D721Med (cell line): Measurements from ENCODE around the gene ALDOA.
A peak's percentile ranks its signal among the peaks of the same experiment; 100 is the strongest.

Source experiments
- DNase-seq: peaks from one replicate; pipeline ENCODE4 v3.0.0; 2011; ENCODE audit warnings: low spot score; ENCODE audit not compliant: insufficient read length
- FAIRE-seq: peaks from 2 replicates; lab custom pipeline; 2011; peaks lifted over from hg19 to GRCh38; lab: Jason Lieb, UNC
- CTCF ChIP-seq: IDR thresholded peaks from 2 replicates; pipeline ENCODE4 v1.5.1; 2012; ENCODE audit warnings: mild to moderate bottlenecking, control low read depth; ENCODE audit not compliant: insufficient read depth; ENCODE audit errors: missing control alignments

Gene ALDOA

GRCh38 chr16:30069611-30070462 is 4.3 kb downstream of the ALDOA start:
- FAIRE-seq, result no peak
- no peak for TF ChIP-seq CTCF
- DNase-seq, result no peak

GRCh38 chr16:30070490-30070889 is 4.9 kb downstream of the ALDOA start:
- TF ChIP-seq CTCF, result no peak
- FAIRE-seq, result no peak
- DNase-seq, result no peak

- peak; percentile 7 for TF ChIP-seq CTCF
- peak; percentile 99 for DNase-seq
- no peak for FAIRE-seq
Measured at GRCh38 chr16:30075503-30076275, 10.1 kb downstream of the ALDOA start, which contains the start of gene PPP4C. Gene PPP4C (plus strand): TSS chr16:30075994. CDS start chr16:30076378, 384 bp downstream.

GRCh38 chr16:30076276-30076791 is 10.8 kb downstream of the ALDOA start:
- FAIRE-seq (no peak), DNase-seq (no peak)
- no peak for TF ChIP-seq CTCF

GRCh38 chr16:30077656-30078055 is 12.1 kb downstream of the ALDOA start:
- DNase-seq, result no peak
- no peak for TF ChIP-seq CTCF
- no peak for FAIRE-seq

- DNase-seq (no peak), FAIRE-seq (no peak)
- TF ChIP-seq CTCF, result no peak
Measured at GRCh38 chr16:30078744-30079143, 13.2 kb downstream of the ALDOA start.

- FAIRE-seq (no peak), DNase-seq (no peak)
- TF ChIP-seq CTCF, result no peak
Measured at GRCh38 chr16:30079480-30079879, 13.9 kb downstream of the ALDOA start.
